K562 (cell line): ENCODE measurements around the gene PSMC2. TPM values are rescaled to one million over a fixed set of nuclear protein-coding genes. Genes with fewer than 3 reads are reported as not detected.
A peak's percentile ranks its signal among the peaks of the same experiment; 100 is the strongest.

ENCODE experiments used
- ARID2 ChIP-seq: fragments of 450-650 bp; IDR thresholded peaks from 2 replicates; pipeline ENCODE4 v1.6.1; 2017; ENCODE audit warnings: antibody characterized with exemption, mild to moderate bottlenecking
- BHLHE40 ChIP-seq: IDR thresholded peaks from 2 replicates; pipeline ENCODE4 v1.6.1; 2011; ENCODE audit warnings: low read length, improper control_type of control experiment
- CBFB ChIP-seq: sonication (generic); formaldehyde crosslinking; IDR thresholded peaks from 2 replicates; pipeline ENCODE4 v1.4.0; 2020; ENCODE audit warnings: mild to moderate bottlenecking, missing genetic modification reagents
- CEBPB ChIP-seq: fragments of 450-650 bp; IDR thresholded peaks from 2 replicates; pipeline ENCODE4 v1.6.1; 2016; ENCODE audit warnings: missing genetic modification characterization, missing compliant biosample characterization
- ETV1 ChIP-seq: fragments of 450-650 bp; conservative IDR thresholded peaks from 2 replicates; pipeline ENCODE4 v1.6.1; 2016; ENCODE audit warnings: missing genetic modification characterization, control low read depth, low read depth, missing compliant biosample characterization
- FOXK1 ChIP-seq: sonication (generic); formaldehyde crosslinking; IDR thresholded peaks from 2 replicates; pipeline ENCODE4 v1.8.0; 2022; ENCODE audit warnings: missing genetic modification reagents, mild to moderate bottlenecking, borderline replicate concordance
- HDAC1 ChIP-seq, 2 experiments: fragments of 450-650 bp; IDR thresholded peaks; 2 replicates each; pipeline ENCODE4 v1.6.1; 2016 to 2017; ENCODE audit warnings: inconsistent platforms in 1 of 2, mild to moderate bottlenecking in 1 of 2, moderate library complexity in 1 of 2
- HNRNPK ChIP-seq: fragments of 200-400 bp; formaldehyde crosslinking; IDR thresholded peaks from one replicate; pipeline ENCODE4 v1.6.1; 2018; ENCODE audit warnings: mild to moderate bottlenecking, low read depth, low read length; ENCODE audit not compliant: poor library complexity, severe bottlenecking
- JUN ChIP-seq, 2 experiments: sonication (generic) in 1 of 2; formaldehyde crosslinking in 1 of 2; IDR thresholded peaks; 2 replicates each; pipeline versions ENCODE4 v1.6.1 to v1.8.0; 2012 to 2022; ENCODE audit warnings: borderline replicate concordance in 2 of 2, mild to moderate bottlenecking in 2 of 2, improper control_type of control experiment in 1 of 2, low read depth in 1 of 2, low read length in 1 of 2, missing genetic modification reagents in 1 of 2
- KDM2B ChIP-seq: fragments of 250-450 bp; sonication (Bioruptor Pico); IDR thresholded peaks from 2 replicates; pipeline ENCODE4 v1.8.0; 2021; ENCODE audit warnings: mild to moderate bottlenecking, moderate library complexity
- MAFG ChIP-seq: fragments of 450-650 bp; conservative IDR thresholded peaks from 2 replicates; pipeline ENCODE4 v1.6.1; 2016; ENCODE audit warnings: missing genetic modification characterization, missing compliant biosample characterization
- NCOA1 ChIP-seq: fragments of 450-650 bp; IDR thresholded peaks from 2 replicates; pipeline ENCODE4 v1.6.1; 2016; ENCODE audit warnings: low read depth
- NFE2 ChIP-seq: IDR thresholded peaks from 2 replicates; pipeline ENCODE4 v1.6.1; 2014; ENCODE audit warnings: antibody characterized with exemption, low read depth
- PPARD ChIP-seq: fragments of 250-450 bp; sonication (Bioruptor Pico); IDR thresholded peaks from 2 replicates; pipeline ENCODE4 v1.8.0; 2022; ENCODE audit warnings: inconsistent platforms, mild to moderate bottlenecking, moderate library complexity
- RFX5 ChIP-seq: IDR thresholded peaks from 2 replicates; pipeline ENCODE4 v1.6.1; 2011; ENCODE audit warnings: low read depth, mild to moderate bottlenecking, improper control_type of control experiment, low read length
- SMAD2 ChIP-seq: fragments of 150-350 bp; IDR thresholded peaks from 2 replicates; pipeline ENCODE4 v1.6.1; 2014; ENCODE audit warnings: low read depth, mild to moderate bottlenecking, low read length
- SMARCA5 ChIP-seq: fragments of 450-650 bp; IDR thresholded peaks from 2 replicates; pipeline ENCODE4 v1.6.1; 2016
- SRF ChIP-seq, 2 experiments: fragments of 250-450, 450-650 bp in 1 of 2; sonication (Bioruptor Pico) in 1 of 2; sonication (generic) in 1 of 2; formaldehyde crosslinking; IDR thresholded peaks; 2 replicates each; pipeline versions ENCODE4 v1.5.0 to v1.5.1; 2020 to 2022; ENCODE audit warnings: mild to moderate bottlenecking in 1 of 2, missing genetic modification reagents in 1 of 2
- SRSF7 ChIP-seq: fragments of 200-400 bp; formaldehyde crosslinking; optimal IDR thresholded peaks from 2 replicates; pipeline ENCODE3; 2017; ENCODE audit warnings: mild to moderate bottlenecking, low read depth, low read length
- TAF7 ChIP-seq: fragments of 450-650 bp; IDR thresholded peaks from 2 replicates; pipeline ENCODE4 v1.6.1; 2016; ENCODE audit warnings: missing genetic modification characterization, missing compliant biosample characterization
- TFAM ChIP-seq: fragments of 250-450 bp; sonication (Bioruptor Pico); conservative IDR thresholded peaks from 2 replicates; pipeline ENCODE4 v1.5.0; 2021; ENCODE audit warnings: mild to moderate bottlenecking, moderate library complexity
- ZKSCAN1 ChIP-seq: fragments of 150-350 bp; IDR thresholded peaks from 2 replicates; pipeline ENCODE4 v1.6.1; 2016; ENCODE audit warnings: low read depth, low read length
- ZNF134 ChIP-seq: fragments of 250-450 bp; sonication (Bioruptor Pico); conservative IDR thresholded peaks from 2 replicates; pipeline ENCODE4 v1.4.0; 2020
- ZNF583 ChIP-seq: fragments of 250-450 bp; sonication (Bioruptor Pico); IDR thresholded peaks from 2 replicates; pipeline ENCODE4 v1.4.0; 2020
- ZNF695 ChIP-seq: fragments of 450-650 bp; formaldehyde crosslinking; IDR thresholded peaks from 2 replicates; pipeline ENCODE4 v1.4.0; 2020; ENCODE audit warnings: mild to moderate bottlenecking, moderate library complexity
- ZNF778 ChIP-seq: fragments of 450-650 bp; formaldehyde crosslinking; IDR thresholded peaks from 2 replicates; pipeline ENCODE4 v1.4.0; 2020; ENCODE audit warnings: mild to moderate bottlenecking, moderate library complexity
- ZNF830 ChIP-seq: fragments of 250-450 bp; sonication (Bioruptor Pico); IDR thresholded peaks from 2 replicates; pipeline ENCODE4 v1.5.0; 2021; ENCODE audit warnings: mild to moderate bottlenecking
- polyA plus RNA-seq, 8 experiments: library from polyadenylated mRNA; depleted of rRNA in 4 of 8; stranded (reverse) in 5 of 8; unstranded in 3 of 8; fragments of >200 nt; fragmentation: Nextera tagmentation in 2 of 8; fragmentation: Illumina TruSeq in 1 of 8; extraction: Ambion mirVana in 2 of 8; extraction: Trizol in 1 of 8; gene quantifications; 2 replicates each; pipeline versions ENCODE4 v1.2.1 to v1.2.3, GENCODE V29; 2011 to 2014; ENCODE audit warnings: inconsistent platforms in 1 of 8, missing spikeins in 1 of 8
- total RNA-seq, 7 experiments: library from RNA; depleted of rRNA in 6 of 7; stranded (reverse); fragments of >200 nt in 6 of 7; fragmentation: Illumina TruSeq in 2 of 7; extraction: Trizol in 2 of 7; gene quantifications; 2 replicates each; pipeline versions ENCODE4 v1.2.1 to v1.2.3, GENCODE V29; 2011 to 2021; ENCODE audit warnings: low replicate concordance in 1 of 7
- TF ChIP-seq, protein P1 (sequence below): sonication (generic); formaldehyde crosslinking; IDR thresholded peaks from 2 replicates; pipeline ENCODE4 v1.8.0; 2022; ENCODE audit warnings: mild to moderate bottlenecking, missing genetic modification reagents
- TF ChIP-seq, protein P2 (sequence below): conservative IDR thresholded peaks from 2 replicates; pipeline ENCODE4 v1.6.1; 2011; ENCODE audit warnings: low read depth, mild to moderate bottlenecking, low read length; ENCODE audit not compliant: control insufficient read depth

The PSMC2 gene
- total and polyA plus RNA-seq, 9 of the 15 experiments (the other 6 are each of a cell fraction or from before 2014, with no cell fraction given) = 316 to 1,105 (median 511) TPM

DNA sequence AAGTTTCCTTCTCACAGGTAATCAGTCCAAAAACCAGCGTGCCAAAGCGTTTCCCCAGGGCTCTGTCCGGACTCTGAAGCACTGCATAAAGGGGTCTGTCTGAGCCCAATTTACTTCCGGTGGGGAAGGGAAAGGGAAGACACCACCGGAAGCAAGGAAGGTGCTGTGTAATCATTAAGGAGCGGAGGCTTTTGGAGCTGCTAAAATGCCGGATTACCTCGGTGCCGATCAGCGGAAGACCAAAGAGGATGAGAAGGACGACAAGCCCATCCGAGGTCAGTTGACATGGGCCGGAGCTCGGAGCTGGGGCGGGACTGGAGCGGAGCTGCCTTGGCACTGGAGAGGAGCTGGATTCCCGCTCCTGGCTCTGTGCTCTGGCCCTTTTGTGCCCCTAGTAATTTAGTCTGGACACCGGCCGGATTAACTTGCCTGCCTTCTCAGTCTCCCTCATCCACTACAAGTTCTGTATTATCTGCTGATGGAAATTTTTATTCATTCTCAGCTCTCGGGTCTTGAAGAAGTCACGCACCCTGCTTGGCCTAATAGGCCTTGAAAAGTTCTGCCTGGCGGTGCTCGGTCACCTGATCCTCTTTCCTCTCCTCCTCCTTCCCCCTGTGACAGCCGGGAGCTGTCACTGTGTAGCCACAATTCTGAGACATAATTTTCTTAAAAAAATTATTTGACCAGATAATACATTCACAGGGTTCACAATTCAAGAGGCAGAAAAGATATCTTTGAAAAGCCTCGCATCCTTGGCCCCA lies at the start of gene PSMC2 (continued):
- TF ChIP-seq PPARD (CRISPR knock-in tag) (no peak), JUN (IDR thresholded peaks at IDR 0.05; ENCODE audit: borderline replicate concordance, low read depth, low read length) (0 out of 2 replicates have a peak, but pooled peaks have one; percentile 11), JUN (CRISPR knock-in tag; IDR thresholded peaks at IDR 0.05; ENCODE audit: borderline replicate concordance) (no peak), KDM2B (CRISPR knock-in tag) (no peak), ZNF830 (CRISPR knock-in tag) (no peak), SMAD2 (no peak), ZKSCAN1 (peak; percentile 73; the same call in 1 of the 2 replicates), SMARCA5 (no peak), CEBPB (tag) (no peak), SRF (CRISPR knock-in tag; IDR thresholded peaks at IDR 0.05) (no peak), ZNF134 (CRISPR knock-in tag) (no peak), RFX5 (no peak), TFAM (CRISPR knock-in tag) (no peak), SRSF7 (no peak), ZNF583 (CRISPR knock-in tag) (no peak), MAFG (tag) (peak; percentile 90), CBFB (CRISPR knock-in tag) (no peak), FOXK1 (no peak), HDAC1 (IDR thresholded peaks at IDR 0.05) (peak; percentile 61 to 92; a peak in 2 of 4 replicates), ZNF695 (CRISPR knock-in tag) (no peak), HNRNPK (no peak), NCOA1 (peak; percentile 95), ETV1 (tag) (peak; percentile 96), ZNF778 (CRISPR knock-in tag) (no peak), TAF7 (tag) (peak; percentile 70), BHLHE40 (peak; percentile 58; the same call in 1 of the 2 replicates), ARID2 (no peak), NFE2 (peak; percentile 86)
- TF ChIP-seq, protein P1, sequence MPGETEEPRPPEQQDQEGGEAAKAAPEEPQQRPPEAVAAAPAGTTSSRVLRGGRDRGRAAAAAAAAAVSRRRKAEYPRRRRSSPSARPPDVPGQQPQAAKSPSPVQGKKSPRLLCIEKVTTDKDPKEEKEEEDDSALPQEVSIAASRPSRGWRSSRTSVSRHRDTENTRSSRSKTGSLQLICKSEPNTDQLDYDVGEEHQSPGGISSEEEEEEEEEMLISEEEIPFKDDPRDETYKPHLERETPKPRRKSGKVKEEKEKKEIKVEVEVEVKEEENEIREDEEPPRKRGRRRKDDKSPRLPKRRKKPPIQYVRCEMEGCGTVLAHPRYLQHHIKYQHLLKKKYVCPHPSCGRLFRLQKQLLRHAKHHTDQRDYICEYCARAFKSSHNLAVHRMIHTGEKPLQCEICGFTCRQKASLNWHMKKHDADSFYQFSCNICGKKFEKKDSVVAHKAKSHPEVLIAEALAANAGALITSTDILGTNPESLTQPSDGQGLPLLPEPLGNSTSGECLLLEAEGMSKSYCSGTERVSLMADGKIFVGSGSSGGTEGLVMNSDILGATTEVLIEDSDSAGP (CRISPR knock-in tag) = 0 out of 2 replicates have a peak, but pooled peaks have one; percentile 29
- TF ChIP-seq, protein P2, sequence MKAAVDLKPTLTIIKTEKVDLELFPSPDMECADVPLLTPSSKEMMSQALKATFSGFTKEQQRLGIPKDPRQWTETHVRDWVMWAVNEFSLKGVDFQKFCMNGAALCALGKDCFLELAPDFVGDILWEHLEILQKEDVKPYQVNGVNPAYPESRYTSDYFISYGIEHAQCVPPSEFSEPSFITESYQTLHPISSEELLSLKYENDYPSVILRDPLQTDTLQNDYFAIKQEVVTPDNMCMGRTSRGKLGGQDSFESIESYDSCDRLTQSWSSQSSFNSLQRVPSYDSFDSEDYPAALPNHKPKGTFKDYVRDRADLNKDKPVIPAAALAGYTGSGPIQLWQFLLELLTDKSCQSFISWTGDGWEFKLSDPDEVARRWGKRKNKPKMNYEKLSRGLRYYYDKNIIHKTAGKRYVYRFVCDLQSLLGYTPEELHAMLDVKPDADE = peak; percentile 86
